Body of pancreas (tissue), 4 donors: ENCODE data around the gene PDE2A.

Source experiments
- POLR2A ChIP-seq, 3 donors: fragments of 450-650 bp; IDR thresholded peaks; one replicate each; pipeline ENCODE4 v1.6.1; 2016; ENCODE audit warnings: antibody characterized with exemption in 3 of 3, mild to moderate bottlenecking in 2 of 3
- TF ChIP-seq, protein P1 (sequence below), 7 experiments: fragments of 450-650 bp in 4 of 7; fragments of 200-600 bp in 3 of 7; sonication (generic) in 3 of 7; IDR thresholded peaks; one replicate each; pipeline ENCODE4 v1.5.1; 2016 to 2019; ENCODE audit warnings: antibody characterized with exemption in 7 of 7

DNA sequence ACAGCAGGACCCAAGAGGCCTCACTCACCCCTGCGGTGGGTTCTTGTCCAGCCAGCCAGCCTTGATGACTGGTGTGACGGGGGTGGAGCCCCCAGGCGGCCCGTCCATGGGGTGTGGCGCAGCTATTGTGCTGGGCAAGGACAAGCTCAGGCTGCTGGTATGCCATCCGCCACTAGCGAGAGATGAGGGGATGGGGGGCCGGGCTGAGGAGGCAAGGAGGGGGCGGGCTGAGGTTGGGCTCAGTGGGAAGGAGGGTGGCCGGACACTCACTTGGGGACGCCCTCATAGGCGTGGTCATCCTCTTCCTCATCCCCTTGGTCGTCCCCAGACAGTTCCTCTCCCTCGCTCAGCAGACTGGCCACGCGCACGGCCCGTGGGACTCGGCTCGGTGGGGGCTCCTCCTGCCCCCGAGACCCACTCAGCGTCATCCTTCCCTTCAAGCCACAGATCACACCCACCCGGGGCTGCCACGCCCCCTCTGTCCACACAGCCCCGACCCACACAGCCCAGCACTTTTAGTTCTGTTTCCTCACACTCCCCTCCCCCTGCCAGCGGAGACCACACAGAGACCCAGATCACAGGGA is 38.0 kb upstream of the PDE2A start:
- TF ChIP-seq, protein P1, sequence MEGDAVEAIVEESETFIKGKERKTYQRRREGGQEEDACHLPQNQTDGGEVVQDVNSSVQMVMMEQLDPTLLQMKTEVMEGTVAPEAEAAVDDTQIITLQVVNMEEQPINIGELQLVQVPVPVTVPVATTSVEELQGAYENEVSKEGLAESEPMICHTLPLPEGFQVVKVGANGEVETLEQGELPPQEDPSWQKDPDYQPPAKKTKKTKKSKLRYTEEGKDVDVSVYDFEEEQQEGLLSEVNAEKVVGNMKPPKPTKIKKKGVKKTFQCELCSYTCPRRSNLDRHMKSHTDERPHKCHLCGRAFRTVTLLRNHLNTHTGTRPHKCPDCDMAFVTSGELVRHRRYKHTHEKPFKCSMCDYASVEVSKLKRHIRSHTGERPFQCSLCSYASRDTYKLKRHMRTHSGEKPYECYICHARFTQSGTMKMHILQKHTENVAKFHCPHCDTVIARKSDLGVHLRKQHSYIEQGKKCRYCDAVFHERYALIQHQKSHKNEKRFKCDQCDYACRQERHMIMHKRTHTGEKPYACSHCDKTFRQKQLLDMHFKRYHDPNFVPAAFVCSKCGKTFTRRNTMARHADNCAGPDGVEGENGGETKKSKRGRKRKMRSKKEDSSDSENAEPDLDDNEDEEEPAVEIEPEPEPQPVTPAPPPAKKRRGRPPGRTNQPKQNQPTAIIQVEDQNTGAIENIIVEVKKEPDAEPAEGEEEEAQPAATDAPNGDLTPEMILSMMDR (IDR thresholded peaks at IDR 0.05): no peak
- TF ChIP-seq POLR2A (IDR thresholded peaks at IDR 0.05): no peak
